ENCODE measurements around the gene PLCB1.

- TF ChIP-seq, protein P1, sequence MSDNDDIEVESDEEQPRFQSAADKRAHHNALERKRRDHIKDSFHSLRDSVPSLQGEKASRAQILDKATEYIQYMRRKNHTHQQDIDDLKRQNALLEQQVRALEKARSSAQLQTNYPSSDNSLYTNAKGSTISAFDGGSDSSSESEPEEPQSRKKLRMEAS (IDR thresholded peaks at IDR 0.05; ENCODE audit: low read depth, low read length) = no peak
- TF ChIP-seq POLR2A (IDR thresholded peaks at IDR 0.05; ENCODE audit: extremely low read depth, insufficient read length) = no peak
- no peak for TF ChIP-seq CTCF (IDR thresholded peaks at IDR 0.05; ENCODE audit: low read depth, low read length)
- TF ChIP-seq MYC (IDR thresholded peaks at IDR 0.05; ENCODE audit: low read depth, low read length) = no peak
Observed at GRCh38 chr20:8246716-8247115, 114.7 kb downstream of the PLCB1 start.
